C1 segment of cervical spinal cord (tissue), 14 donors: ENCODE data around the gene SNORC.
"Not testable (repeated sequence)": the region's sequence is repeated elsewhere in the genome, so short reads cannot be mapped to it uniquely, and the experiment has no call there.

Experiments
- DNase-seq, 14 donors: peaks; one replicate each; lab custom pipeline; 2025; lab: John Stamatoyannopoulos, UW

SNORC gene

GRCh38 chr2:232870018-232870765 lies at the start of gene SNORC:
SNORC (plus strand) TSS chr2:232870264; CDS start chr2:232870342, 78 bp downstream.
- DNase-seq: peak in 1 of 14 donors; percentile 18

DNA sequence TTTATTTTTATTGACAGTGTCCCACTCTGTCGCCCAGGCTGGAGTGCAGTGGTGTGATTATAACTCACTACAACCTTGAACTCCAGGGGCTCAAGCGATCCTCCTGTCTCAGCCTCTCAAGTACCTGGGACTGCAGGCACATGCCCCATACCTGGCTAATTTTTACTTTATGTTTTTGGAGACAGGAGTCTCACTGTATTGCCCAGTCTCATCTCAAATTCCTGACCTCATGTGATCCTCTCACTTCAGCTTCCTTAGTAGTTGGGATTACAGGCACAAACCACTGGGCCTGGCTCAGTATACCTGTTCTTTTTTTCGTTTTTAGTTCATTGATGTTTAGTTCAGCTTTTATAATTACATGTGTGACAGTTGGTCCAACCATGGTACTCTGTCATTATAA lies 40.1 kb upstream of the SNORC start:
- no peak for DNase-seq

- no peak for DNase-seq
These were observed 38.6 kb upstream of the SNORC start for GRCh38 chr2:232831496-232831895.

DNA sequence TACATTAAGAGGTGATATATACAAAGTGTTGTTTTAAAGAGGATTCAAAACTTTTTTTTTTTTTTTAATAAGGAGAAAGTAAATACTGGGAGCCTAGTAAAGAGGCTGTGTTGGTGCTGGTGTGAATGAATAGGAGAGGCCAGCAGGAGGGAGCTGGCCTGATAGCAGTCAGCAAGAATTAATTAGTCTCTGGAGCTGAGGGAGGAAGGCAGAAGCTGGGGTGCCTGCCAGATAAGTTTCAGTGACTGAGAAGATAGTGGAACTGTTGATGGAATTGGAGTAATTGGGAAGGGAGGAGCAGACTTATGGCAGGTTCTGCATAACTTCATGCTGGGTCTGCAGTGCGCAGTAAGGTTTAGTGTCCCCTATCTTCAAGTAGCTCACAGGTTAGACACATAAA lies 36.2 kb upstream of the SNORC start:
- no peak for DNase-seq

DNA sequence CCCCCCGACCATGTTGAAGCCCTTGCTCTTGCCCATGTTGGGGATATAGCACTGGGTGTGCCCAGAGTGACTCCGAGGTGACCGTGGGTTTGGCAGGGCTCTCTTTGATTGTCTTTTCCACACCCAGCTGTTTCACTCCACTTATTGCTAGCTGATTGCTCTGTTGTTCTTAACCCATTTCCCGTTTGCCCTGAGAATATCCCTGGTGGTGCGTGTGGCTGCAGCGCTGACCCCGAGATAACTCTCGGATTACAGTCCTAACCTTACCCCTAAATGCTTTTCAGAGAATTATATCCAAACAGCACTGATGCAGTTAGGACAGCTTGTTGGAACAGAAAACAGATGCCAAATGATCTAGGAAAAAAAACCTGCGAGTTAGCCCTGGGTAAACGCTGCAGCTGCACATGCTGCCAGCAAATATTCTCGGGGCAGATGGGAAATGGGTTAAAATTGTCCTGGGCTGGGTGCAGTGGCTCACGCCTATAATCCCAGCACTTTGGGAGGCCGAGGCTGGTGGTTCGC lies 34.3 kb upstream of the SNORC start:
- no peak for DNase-seq

DNA sequence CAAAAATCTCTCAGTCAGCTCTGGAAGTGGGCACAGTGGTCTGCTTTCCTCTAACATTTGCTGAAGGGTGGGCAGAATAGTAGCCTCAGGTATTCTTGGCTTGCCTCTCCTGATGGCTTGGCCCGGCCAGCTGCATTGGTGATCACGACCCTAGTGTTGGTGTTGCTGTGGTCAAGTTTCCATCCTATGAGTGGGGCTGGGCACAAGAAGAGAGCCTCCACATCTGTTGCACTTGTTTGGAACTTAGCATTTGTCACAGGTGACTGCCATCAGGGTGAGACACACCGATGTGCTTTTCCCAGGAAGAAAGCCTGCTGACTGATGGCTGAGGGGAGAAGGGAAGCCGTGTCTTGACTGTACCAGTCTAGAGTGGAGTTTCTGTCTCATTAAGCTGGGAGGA lies 33.1 kb upstream of the SNORC start:
- DNase-seq: no peak

GRCh38 chr2:232838406-232838874 lies 31.6 kb upstream of the SNORC start:
- no peak for DNase-seq

DNA sequence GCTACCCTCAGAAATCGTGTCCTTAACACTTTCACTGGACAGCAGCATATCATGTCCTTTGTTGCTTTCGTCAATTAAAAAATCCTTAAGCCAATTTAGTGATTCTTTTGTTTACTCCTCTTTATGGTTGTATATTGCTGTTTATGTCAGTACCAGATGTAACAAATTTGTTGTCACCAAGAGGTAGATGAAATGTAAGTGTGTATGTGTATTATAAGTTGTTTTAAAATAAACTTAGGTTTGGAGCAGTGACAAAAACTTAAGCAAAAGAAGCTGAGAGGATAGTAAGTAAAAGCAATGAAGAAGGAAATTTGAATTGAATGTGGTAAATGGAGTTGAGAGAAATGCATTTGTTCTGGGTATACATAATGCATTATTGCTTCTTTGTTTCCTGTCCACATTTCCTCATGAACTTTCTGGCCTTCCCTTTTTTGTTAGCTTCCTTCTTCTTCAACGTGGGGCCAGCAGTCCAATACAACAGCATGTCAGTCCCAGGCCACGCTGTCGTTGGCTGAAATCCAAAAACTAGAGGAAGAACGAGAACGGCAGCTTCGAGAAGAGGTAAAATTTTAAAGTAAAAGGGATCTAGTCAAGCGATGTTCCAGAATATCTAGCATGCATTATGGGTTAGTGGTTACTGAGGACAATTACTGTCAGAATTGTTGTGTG lies 30.5 kb upstream of the SNORC start:
- peak in 5 of 14 donors; percentile 5 to 15 (median 10) for DNase-seq

- DNase-seq: no peak
These were observed 27.4 kb upstream of the SNORC start for GRCh38 chr2:232842689-232843088.

DNA sequence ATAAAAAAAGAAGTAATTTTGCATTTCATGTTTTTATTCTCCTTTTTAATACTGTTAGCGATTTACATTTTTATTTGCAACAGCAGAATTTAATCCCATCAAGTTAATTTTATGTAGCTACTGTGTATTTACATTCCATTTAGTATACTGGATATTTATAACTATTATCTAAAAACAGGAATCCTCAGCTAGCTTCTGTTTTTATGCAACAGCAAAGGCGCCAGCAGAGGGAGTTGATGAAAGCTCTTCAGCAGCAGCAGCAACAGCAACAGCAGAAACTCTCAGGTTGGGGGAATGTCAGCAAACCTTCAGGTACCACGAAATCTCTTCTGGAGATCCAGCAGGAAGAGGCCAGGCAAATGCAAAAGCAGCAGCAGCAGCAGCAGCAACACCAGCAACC lies 26.2 kb upstream of the SNORC start:
- DNase-seq: no peak

GRCh38 chr2:232846055-232846454 lies 24.0 kb upstream of the SNORC start:
- DNase-seq: no peak

DNA sequence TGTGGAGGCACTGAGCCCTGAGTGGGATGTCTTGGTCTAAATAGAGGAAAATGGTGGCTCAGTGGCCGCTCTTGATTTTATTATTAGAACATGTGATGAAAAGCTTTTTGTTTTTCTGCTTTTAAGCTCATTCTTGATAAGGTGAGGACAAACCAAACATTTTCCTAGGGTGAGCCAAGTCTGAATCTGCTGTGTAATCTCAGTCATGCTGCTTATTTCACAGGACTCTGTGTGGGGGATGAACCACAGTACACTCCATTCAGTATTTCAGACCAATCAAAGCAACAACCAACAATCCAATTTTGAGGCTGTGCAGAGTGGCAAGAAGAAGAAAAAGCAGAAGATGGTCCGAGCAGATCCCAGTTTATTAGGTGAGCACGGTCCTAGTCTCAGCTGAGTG lies 20.0 kb upstream of the SNORC start:
- no peak for DNase-seq

GRCh38 chr2:232852081-232852480 lies 18.0 kb upstream of the SNORC start:
- not testable (repeated sequence) for DNase-seq

DNA sequence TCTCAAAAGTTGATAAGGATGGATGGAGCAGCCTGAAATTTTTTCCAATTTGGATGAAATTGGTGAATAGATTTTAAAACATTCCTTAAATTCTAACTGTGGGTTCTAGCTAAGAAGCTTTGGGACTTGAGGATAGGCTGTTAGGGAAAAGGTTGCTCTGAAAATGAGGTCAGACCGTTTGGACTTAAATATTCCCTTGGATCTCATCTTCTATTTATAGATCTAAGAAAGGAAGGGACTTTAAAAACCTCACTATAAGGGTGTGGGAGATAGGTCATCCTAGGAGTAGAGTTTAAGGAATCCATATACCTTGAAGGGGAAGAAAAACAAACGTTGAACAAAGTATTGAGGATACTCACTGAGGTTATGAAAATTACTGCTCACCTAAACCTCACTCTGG lies 17.4 kb upstream of the SNORC start:
- no peak for DNase-seq

GRCh38 chr2:232854082-232854481 lies 16.0 kb upstream of the SNORC start:
- no peak for DNase-seq

DNA sequence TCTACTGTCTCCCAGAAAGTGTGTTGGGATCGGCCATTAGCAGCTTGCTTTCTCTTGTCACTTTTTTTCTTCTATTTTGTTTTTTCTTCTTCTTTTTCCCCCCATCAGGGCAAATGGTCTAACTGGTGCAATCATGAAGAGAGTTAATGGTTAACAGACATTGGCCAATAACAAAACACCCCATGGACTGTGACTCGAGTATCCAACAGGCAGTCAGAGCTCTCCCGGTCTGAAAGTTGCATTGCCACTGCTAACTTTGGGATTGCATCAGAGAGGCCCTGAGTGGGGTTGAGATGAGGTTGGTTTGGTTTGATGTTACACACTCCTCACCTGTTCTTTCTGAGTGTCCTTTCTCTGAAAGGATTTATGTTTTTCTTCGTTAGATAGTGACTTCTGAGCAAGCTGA lies 12.9 kb upstream of the SNORC start:
- DNase-seq: no peak

GRCh38 chr2:232859385-232859916 lies 10.6 kb upstream of the SNORC start:
- no peak for DNase-seq

- no peak for DNase-seq
These were observed 9.3 kb upstream of the SNORC start for GRCh38 chr2:232860593-232861241.

DNA sequence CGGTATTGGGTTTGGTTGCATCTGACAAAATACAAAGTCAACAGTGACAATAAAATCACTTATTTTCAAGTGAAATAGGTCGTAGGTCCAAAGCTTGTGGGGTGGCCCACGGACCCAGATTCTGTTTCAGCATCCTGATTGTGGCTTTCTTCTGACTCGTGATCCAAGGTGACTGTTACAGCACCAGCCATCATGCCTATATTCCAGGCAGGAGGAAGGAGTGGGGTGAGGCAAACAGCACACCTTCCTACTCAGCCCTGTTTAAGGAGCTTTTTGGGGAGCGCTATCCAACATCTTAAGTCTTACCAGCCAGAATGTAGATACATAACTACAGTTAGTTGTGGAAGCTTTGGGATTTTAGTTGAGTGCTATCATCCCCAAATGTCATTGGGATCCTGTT lies 8.7 kb upstream of the SNORC start:
- no peak for DNase-seq

- DNase-seq: no peak
These were observed 6.1 kb upstream of the SNORC start for GRCh38 chr2:232863996-232864395.

GRCh38 chr2:232865165-232865564 lies 4.9 kb upstream of the SNORC start:
- DNase-seq: no peak

- DNase-seq: no peak
These were observed 4.0 kb upstream of the SNORC start for GRCh38 chr2:232866104-232866503.
